Ovary (tissue), 9 donors: ENCODE measurements around the gene ELAVL2. TPM values are rescaled to one million over a fixed set of nuclear protein-coding genes. Genes with fewer than 3 reads are reported as not detected.

ENCODE experiments used
- DNase-seq, 5 donors: peaks; one replicate each; pipeline ENCODE4 v3.0.0-alpha.2; 2019 to 2020
- H3K27ac ChIP-seq, 2 donors: fragments of 200-600 bp; one replicate each; pipeline versions ENCODE4 v1.5.1 to v1.8.0; 2019 to 2022
- H3K27me3 ChIP-seq: fragments of 200-600 bp; one replicate; pipeline ENCODE4 v1.8.0; 2022
- H3K36me3 ChIP-seq: fragments of 200-600 bp; sonication (generic); one replicate; pipeline ENCODE4 v1.5.1; 2019
- H3K4me1 ChIP-seq: one replicate; pipeline ENCODE4 v1.8.1; 2013; ENCODE audit warnings: mild to moderate bottlenecking, moderate library complexity; ENCODE audit not compliant: insufficient read depth
- H3K4me3 ChIP-seq: fragments of 200-600 bp; sonication (generic); one replicate; pipeline ENCODE4 v1.5.1; 2017
- H3K9me3 ChIP-seq, 2 donors: fragments of 200-600 bp in 1 of 2; sonication (generic) in 1 of 2; one replicate each; pipeline versions ENCODE4 v1.5.1 to v1.8.1; 2013 to 2019; ENCODE audit warnings: mild to moderate bottlenecking in 1 of 2, moderate library complexity in 1 of 2
- CTCF ChIP-seq, 3 donors: fragments of 450-650 bp in 2 of 3; fragments of 200-600 bp in 1 of 3; IDR thresholded peaks; one replicate each; pipeline versions ENCODE4 v1.5.1 to v1.8.0; 2016 to 2022; ENCODE audit warnings: antibody characterized with exemption in 3 of 3, mild to moderate bottlenecking in 1 of 3
- EP300 ChIP-seq: sonication (generic); formaldehyde crosslinking; IDR thresholded peaks from one replicate; pipeline ENCODE4 v1.6.1; 2017; ENCODE audit warnings: antibody characterized with exemption
- POLR2A ChIP-seq: fragments of 450-650 bp; IDR thresholded peaks from one replicate; pipeline ENCODE4 v1.6.1; 2017; ENCODE audit warnings: antibody characterized with exemption, mild to moderate bottlenecking, moderate library complexity
- WGBS, 3 donors: extraction: QIAGEN DNeasy Blood & Tissue Kit in 1 of 3; methylation state at CpG; one replicate each; pipeline versions ENCODE4 v1.1.5 to v1.1.7; 2013 to 2017; 5-methylcytosine and 5-hydroxymethylcytosine counted together
- intact Hi-C, 4 donors: fragments of 100-400 bp; cut with DNase I; formaldehyde crosslinking; loops; one replicate each; pipeline versions ENCODE4 v1.11.0 to v1.15.1; 2022 to 2023
- polyA plus RNA-seq, 2 donors: library from polyadenylated mRNA; stranded (reverse); fragments of 200-250 nt in 1 of 2; fragments of 350-450 nt in 1 of 2; fragmentation: Illumina TruSeq in 1 of 2; extraction: RNeasy Lipid Tissue Mini Kit (QIAGEN cat#74804) in 1 of 2; gene quantifications; one replicate each; pipeline ENCODE4 v1.2.3, GENCODE V29; 2013 to 2014
- total RNA-seq, 7 donors: library from RNA; depleted of rRNA in 2 of 7; stranded (reverse); fragments of >200 nt in 2 of 7; fragmentation: NEBNext Ultra II Directional in 3 of 7; extraction: Animal tissue kit (Norgen Biotek cat#: 25700) in 3 of 7; gene quantifications; one replicate each; pipeline versions ENCODE4 v1.1.0 to v1.2.4, GENCODE V29; 2016 to 2023
- donor health status: DM: no; HTN: no; CAD: no; lungs with moderate emphysema.
- donor health status: DM: no; HTN: no; CAD: no.
- donor health status: Bipolar disorder and iron deficiency.
- donor health status: DM: yes; HTN: yes; CAD: no.
- donor health status: DM: no; HTN: no; CAD: no.
- donor health status: DM: yes; HTN: yes; CAD: no.

ELAVL2 gene
- total and polyA plus RNA-seq, 9 donors: 0.36 to 1.7 (median 0.97) TPM

- WGBS, 3 donors: 93 to 100% (median 93%) methylated on average over 1 of the region's 1 CpG
- no peaks in the 10 kb centered on the region for H3K9me3 ChIP-seq
Measured at GRCh38 chr9:23643656-23644258, 182.3 kb downstream of the ELAVL2 start.

More at GRCh38 chr9:23643656-23644258, 182.3 kb downstream of the ELAVL2 start:
- no peaks in the 10 kb centered on the region for H3K36me3 ChIP-seq
- intact Hi-C loops: no loop called here
- H3K4me1 ChIP-seq: no peaks in the 10 kb centered on the region
- no peaks in the 10 kb centered on the region for H3K27me3 ChIP-seq
- DNase-seq: no peak
- H3K4me3 ChIP-seq: no peak overlapping the region
- no peak overlapping the region for H3K27ac ChIP-seq
- TF ChIP-seq POLR2A: no peak
- no peak for TF ChIP-seq CTCF (IDR thresholded peaks at IDR 0.05)
- no peak for TF ChIP-seq EP300
